Hematopoietic multipotent progenitor cell (in vitro differentiated cells): Measurements from ENCODE around the gene RNF144B. TPM values are rescaled to one million over a fixed set of nuclear protein-coding genes. Genes with fewer than 3 reads are reported as not detected.
"Not testable (repeated sequence)": the region's sequence is repeated elsewhere in the genome, so short reads cannot be mapped to it uniquely, and the experiment has no call there.

ENCODE experiments used
- DNase-seq, 3 donors: peaks; one replicate each; pipeline ENCODE4 v3.0.0-alpha.2; 2011 to 2015; ENCODE audit warnings: low read depth in 2 of 3, low spot score in 2 of 3
- total RNA-seq: library from RNA; depleted of rRNA; stranded (reverse); fragments of >200 nt; gene quantifications from one replicate; pipeline ENCODE4 v1.2.3, GENCODE V29; 2012

RNF144B gene
- total RNA-seq: 16.7 TPM

DNA sequence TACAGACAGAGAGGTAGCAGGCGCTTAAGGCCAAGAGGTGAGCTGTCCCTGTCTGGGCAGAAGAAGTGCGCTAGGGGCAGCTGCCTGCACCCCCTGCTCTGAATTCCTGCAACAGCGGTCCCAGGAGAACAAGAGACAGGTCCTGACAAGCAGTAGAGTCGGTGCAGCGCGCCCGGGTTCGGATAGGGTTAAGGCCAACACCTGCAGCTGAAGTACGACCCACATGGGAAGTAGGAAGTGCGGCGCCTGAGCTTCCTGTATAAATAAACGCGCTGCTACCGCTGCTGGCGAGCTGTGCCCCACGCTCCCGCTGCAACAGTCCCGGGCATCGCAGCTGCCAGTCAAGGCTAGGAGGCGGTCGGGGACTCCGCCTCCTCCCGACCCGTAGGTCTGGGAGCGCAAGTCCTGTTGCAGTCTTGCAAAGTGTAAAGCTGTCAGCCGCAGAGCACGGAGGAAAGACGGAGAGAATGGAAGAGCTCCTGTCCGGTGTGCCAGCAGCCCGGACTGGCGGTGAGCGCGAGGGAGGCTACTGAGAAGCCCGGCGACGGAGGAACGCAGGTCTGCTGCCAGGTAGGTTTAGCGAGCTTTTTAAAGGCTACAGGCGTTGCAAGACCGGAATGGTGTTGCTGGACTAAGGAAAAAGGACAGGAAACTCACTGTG is at the start of gene RNF144B:
Gene RNF144B (plus strand): TSS at position 290 of the 661 bp plus-strand sequence. CDS start 12,185 bp downstream, outside the sequence.
- DNase-seq: peak; percentile 29 to 82 (median 77)

DNA sequence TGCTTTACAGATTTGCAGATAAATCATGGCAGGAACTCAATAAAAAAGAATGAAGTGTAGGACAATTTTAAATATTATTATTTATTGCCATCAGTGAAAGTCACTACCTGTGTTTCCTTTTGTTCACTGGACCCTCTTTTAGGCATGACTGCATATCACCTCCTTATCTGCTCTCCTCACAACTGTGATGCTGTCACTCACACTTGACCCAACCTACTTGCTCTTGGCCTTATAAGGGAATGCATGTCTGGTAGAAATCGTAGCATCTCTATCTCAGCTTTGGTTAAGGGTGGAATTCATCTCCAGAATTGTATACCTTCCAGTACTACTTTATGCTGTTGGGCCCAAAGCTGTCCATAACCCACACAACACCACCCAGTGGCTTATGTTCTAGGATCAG is 47.6 kb upstream of the RNF144B start:
- DNase-seq: no peak

DNA sequence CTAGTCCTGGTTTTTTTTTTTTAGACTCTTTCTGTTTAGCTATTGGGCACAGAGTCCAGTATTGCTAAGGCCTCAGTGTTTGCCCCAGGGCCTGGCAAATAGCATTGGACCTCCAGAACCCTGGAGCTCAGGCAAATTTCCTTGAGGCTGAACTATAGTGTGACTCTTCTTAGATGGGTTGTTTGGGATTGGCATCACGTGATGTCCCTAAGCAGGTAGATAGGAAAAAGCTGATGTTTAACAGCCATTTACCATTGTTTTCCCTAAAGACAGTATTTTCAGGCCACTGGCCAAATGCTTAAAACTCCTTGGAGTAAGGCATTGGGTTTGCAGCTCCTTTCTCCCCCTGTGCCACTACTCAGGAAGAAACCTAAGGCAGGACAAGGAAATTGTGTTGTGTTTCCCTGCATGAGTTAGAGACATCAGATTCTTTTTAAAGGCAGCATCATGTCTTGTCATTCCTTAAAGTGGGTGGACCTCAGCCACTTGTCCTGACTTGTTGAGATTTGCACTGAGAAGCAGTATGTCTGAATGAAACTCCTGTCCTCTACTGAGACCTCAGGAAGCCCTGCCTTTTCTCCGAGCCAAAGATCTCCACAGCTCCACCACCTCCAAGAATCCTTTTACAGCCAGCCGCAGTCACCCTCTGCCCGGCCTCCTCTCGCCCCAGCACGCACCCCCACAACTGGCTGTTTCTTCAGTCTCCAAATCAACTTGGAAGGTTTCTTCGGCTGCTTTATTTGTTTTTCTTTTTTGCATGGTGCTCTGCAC is 46.2 kb upstream of the RNF144B start:
- DNase-seq: no peak

DNA sequence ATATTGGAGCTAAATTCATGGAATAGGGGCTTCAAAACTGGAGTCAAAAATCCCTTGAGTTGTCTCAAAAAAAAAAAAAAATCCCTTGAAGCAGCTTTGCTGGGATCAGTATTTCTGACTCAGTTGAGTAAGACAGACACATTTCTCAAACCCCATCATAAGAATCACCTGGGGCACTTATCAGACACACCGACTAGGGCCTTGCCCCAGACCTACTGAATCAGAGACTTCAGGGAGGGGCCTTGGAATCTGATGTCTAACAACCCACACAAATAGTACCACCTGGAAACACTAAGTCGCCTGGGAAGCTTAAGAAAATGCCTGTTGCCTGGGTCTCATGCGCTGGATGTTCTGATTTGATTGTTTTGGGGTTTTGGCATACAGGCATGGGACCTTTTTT is 44.9 kb upstream of the RNF144B start:
- DNase-seq: no peak

DNA sequence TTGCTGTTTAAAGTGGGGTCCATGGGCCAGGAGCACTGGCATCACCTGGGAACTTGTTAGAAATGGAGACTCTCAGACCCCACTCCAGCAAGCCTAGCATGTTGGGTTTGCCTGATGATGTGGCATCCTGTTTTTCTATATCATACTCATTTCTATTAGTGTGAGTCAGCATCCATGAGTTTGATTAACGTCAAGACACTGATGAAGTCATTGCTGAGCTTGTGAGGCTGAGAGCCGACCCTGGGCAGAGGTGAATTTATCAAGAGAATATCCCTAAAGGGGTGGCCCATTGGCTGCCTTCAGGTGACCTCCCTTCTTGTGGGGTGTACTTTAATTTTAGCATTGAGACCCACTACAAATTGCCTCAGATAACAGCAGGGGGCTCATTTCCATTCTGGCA is 43.4 kb upstream of the RNF144B start:
- peak in 1 of 3 donors; percentile 20 for DNase-seq

DNA sequence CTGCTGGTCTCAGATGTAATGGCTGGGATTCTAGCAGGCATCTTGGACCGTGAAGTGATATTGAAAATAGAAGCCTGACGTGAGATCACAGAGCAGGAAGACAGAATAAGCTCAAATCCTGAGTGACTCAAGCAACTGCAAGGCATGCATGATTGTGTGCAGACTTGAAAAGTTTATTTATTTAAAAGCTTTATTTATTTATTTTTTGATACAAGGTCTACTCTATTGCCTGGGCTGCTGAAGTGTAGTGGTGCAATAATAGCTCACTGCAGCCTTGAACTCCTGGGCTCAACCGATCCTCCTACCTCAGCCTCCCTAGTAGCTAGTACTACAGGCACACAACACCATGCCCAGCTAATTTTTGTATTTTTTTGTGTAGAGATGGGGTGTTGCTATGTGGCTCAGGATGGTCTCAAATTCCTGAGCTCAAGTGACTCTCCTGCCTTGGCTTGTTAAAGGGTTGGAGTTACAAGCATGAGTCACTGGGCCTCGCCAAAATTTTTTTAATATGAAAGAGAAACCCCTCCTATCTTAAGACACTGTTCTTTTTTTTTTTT is 40.1 kb upstream of the RNF144B start:
- DNase-seq: no peak

DNA sequence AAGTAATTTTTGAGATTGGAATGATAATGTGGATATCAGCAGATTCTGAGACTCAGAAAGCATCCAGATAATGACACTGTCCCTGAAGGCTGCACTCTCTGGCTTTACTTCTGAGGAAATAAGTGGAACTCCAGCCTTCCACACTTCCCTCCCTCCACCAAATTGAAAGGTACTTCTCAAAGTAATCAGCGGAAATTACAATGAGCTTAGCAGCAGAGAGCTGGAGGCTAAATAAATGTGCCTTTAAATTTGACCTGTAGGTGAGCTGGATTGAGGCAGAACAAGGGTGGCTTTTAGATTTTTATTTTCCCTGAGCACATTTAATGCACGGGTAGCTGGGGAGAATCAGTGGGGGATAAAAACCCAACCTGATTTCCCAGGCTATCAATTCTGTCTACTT is 39.3 kb upstream of the RNF144B start:
- DNase-seq: no peak

DNA sequence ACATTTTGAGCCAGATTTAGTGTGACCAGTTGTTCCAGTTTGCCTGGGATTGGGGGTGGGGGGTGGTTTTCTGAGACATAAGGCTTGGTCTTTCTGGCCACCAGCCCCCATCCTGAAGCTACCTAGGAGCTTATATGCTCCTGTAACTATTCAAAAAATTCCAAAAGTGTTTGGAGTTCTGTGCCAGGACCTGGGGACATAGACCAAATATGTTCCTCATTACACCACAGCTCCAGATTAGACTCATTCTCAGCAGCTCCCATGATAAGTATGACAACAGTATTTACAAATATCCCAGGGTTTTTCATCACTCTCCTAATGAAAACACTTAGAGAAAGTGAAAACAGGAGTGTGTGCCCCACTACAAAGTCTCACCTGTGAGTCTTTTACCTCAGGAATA is 37.8 kb upstream of the RNF144B start:
- no peak for DNase-seq

DNA sequence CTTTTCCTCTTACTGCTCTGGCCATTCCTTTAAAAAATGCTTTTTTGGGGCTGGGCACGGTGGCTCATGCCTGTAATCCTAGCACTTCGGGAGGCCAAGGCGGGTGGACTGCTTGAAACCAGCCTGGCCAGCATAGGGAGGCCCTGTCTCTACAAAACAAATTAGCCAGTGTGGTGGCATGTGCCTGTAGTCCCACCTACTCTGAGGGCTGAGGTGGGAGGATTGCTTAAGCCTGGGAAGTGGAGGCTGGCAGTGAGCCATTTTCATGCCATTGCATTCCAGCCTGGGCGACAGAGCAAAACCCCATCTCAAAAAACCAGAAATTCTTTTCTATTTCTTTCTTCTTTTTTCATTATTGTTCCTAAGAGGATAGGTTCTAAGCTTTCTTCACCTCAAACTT is 36.9 kb upstream of the RNF144B start:
- no peak for DNase-seq

DNA sequence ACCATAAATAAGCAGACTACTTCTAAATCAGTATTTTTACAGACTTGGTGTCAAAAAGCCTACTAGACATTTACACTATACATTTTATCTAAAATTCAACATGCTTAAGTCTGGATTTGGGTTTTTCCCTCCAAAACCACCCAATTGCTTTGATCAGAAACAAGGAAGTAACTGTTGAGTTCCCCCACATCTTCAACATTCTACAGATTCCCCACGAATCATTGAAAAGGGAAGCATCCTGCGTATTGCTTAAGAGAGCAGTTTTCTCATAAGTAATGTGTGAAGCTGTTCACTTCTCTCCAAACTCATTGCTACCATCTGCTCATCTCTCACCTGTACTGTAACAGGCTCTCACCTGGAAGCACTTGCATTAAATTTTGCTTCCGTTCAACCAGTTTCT is 36.4 kb upstream of the RNF144B start:
- DNase-seq: peak in 2 of 3 donors; percentile 31 to 52

DNA sequence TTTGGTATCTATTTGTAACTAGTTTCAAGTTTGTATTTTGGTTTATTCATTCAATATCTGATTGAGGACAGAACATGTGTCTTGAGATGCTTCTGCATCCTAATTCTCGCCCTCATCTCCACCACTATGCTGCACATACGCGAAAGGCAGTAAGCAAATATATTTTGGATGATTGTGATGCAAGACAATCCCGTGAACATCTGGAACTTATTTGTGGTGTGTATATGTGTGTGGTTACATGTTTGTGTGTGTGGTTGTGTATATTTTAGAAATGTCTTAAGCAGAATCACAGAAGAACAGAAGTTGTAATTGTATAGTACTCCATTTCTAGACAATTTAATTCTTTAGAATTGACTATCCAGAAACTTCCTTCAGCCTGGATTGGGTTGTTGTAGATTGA is 35.1 kb upstream of the RNF144B start:
- no peak for DNase-seq

DNA sequence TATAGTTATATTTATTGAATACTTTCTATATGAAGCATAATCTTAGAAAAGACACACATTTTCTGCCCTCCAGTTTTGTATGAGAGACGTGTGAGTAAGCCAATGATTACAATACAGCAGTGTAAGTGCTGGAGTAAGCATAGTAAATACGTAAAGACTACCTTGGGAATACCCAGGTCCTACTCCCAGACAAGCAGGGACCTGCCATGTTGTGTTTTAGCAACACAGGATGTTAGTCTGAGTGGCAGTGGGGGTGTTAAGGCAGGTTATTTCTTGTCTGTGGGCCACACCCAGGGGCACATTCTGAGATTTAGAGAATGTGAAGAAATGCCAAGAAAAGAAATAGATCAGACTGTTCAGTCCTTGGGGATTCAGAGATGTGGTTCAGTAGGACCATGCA is 34.3 kb upstream of the RNF144B start:
- DNase-seq: no peak

DNA sequence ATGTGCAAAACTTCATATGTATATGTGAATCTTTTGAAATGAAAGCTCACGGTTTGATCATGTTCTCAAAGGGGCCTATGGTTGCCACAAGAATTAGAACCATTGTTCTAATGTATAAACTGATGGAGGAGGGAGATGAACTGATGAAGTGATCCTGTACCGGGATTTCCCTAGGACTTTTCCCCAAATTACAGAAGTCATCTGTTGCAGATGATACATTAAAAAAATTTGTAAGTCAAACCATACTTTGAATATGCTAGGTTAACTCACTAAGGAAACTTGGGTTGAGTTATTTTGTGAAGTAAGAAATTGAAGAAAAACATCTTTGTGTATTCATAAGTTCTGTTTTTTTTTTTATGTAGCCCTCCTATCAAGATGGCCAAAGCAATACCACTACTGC is 33.9 kb upstream of the RNF144B start:
- no peak for DNase-seq

DNA sequence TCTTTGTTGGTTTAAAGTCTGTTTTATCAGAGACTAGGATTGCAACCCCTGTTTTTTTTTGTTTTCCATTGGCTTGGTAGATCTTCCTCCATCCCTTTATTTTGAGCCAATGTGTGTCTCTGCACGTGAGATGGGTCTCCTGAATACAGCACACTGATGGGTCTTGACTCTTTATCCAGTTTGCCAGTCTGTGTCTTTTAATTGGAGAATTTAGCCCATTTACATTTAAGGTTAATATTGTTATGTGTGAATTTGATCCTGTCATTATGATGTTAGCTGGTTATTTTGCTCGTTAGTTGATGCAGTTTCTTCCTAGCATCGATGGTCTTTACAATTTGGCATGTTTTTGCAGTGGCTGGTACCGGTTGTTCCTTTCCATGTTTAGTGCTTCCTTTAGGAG is 29.6 kb upstream of the RNF144B start:
- not testable (repeated sequence) for DNase-seq

DNA sequence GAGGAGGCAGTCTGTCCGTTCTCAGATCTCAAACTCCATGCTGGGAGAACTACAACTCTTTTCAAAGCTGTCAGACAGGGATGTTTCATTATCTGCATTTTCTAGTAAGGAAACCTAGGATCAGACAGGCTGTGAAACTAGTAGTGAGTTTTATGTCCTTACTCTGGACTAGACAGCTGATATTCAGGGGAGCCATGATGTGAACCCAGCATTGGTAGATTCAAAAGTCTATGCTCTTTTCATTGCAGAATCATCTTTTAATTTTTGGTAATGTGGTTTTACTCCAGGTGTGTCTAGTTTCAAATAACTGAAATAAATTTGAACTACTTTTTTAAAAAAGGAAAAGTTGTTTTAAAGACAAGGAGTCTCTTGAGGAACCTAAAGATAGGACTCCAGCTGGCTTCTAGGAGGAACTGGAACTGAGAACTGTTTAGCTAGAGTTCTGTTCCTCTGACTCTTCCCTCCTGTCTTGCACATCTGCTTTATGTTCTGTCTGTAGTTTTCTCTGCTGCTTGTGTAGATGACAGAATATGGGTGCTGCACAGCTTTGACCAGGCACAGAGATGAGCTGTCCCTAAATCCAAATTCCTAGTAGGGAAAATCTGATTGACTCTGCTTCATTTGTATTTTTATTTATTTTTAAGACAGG is 27.8 kb upstream of the RNF144B start:
- DNase-seq: no peak

DNA sequence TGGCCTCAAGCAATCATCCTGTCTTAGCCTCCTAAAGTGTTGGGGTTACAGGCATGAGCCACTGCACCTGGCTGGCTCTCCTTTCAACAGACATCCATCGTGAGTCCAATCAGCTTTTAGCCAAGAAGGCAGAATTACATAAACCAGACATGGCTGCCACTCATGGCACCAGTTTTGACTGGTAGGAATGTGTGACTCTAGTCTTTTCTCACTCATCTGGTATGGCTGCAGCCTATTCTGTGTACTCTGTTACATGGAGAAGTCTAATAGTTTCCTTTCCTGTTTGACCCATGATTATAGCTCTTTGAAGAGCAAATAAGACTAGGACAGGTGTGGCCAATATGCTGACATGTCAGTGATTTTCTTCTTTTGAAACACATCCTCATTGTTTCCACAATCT is 27.0 kb upstream of the RNF144B start:
- DNase-seq: no peak

DNA sequence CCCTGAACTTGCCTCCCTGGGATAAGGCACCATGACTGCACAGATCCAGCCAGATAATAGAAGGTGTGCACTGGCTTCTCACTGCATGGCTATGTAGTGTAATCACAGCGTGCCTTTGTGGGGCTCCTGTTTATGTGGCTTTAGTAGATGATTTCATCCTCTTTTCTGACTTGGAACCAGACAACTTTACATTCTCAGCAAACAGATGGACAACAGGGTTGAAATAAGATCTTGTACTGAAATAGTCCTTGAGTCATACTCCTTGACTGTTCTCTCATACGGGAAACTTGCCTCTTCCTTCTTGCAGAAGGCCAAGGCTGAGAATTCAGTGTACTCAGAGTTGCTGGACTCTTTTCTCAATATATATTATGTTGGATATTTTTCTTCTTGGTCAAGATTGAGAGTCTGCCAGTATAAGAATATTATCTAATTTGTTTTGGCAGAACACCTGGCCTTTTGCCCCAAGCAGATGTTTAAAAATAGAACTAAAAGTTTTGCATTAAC is 25.0 kb upstream of the RNF144B start:
- DNase-seq: no peak

DNA sequence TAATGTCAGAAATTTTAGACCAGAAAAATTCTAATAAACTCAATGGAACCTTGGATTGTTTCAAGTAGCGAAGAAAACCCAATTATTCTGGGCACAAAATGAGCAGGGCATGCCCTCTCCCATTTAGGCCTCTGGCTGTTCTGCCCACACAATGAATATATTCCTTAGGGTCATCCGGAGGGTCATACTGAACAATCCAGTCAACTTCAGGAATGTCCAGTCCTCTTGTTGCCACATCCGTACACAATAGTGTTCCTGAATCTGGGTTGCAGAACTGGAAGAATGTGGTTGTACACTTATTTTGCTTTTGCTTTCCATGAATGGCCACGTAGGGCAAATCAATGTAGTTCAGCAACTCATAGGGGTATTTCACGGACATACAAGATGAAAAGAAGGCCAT is 23.4 kb upstream of the RNF144B start:
- no peak for DNase-seq

DNA sequence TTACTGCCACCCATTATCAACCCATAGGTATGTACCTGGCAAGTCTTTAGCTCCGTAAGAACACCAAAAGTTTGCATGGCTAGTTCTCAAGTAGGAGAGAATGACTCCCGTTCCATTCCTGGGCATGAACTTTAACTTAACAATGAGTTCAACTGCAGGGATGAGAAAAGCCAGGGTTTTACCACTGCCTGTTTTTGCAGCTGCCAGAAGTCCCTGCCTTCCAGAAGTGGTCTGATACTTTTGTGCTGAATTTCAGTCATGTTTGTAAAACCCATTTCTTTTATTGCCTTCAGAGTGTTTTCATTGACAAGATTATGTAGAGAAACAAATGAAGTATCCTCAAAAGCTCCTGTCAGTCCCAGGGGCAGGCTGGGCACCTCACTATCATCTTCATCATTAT is 22.6 kb upstream of the RNF144B start:
- not testable (repeated sequence) for DNase-seq

DNA sequence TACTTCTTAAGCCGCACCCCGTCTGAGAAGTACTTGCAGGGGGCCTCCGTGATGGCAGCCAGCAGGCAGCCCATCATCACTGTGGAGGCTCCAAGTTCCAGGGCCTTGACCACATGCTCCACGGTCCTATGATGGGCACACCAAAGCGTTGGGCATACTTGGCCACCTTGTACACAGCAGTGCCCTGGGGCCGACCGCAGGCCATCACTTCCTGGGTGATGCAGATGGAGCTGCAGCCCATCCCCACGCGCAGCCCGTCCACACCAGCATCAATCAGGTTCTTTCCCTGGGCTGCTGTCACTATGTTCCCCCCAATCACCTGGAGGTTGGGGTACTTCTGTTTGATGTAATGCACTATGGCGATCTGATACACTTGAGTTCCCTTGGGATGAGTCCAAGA is 19.8 kb upstream of the RNF144B start:
- DNase-seq: no peak
